Activated B cell treated with CpG ODN at 0.5 μM for 24 hours (primary cell): ENCODE results near the gene TCP1. TPM values are rescaled to one million over a fixed set of nuclear protein-coding genes. Genes with fewer than 3 reads are reported as not detected.

Experiments
- ATAC-seq: fragments of 200-7000 bp; cut with Tn5 transposase; one replicate; pipeline ENCODE4 v1.10.0; 2021; ENCODE audit warnings: low read depth, mild to moderate bottlenecking, moderate library complexity
- CTCF ChIA-PET: fragments of 350-600 bp; sonication (Branson Sonifier 250); formaldehyde crosslinking; loops from one replicate; lab custom pipeline; 2021; ENCODE audit warnings: antibody characterized with exemption; lab: Charles Lee
- POLR2A ChIA-PET: fragments of 350-600 bp; sonication (Branson Sonifier 250); formaldehyde crosslinking; loops from one replicate; lab custom pipeline; 2021; ENCODE audit warnings: antibody characterized with exemption; lab: Charles Lee
- DNase-seq: peaks from one replicate; pipeline ENCODE4 v3.0.0; 2022
- H3K27ac Mint-ChIP-seq: one replicate; pipeline ENCODE4 v1.8.0; 2020; ENCODE audit warnings: mixed read lengths
- H3K27me3 Mint-ChIP-seq: one replicate; pipeline ENCODE4 v1.8.0; 2021; ENCODE audit warnings: mixed read lengths
- H3K36me3 Mint-ChIP-seq: one replicate; pipeline ENCODE4 v1.8.0; 2021; ENCODE audit warnings: low read depth, mixed read lengths
- H3K4me1 Mint-ChIP-seq: one replicate; pipeline ENCODE4 v1.8.0; 2021; ENCODE audit warnings: mixed read lengths
- H3K4me3 Mint-ChIP-seq: one replicate; pipeline ENCODE4 v1.8.0; 2020; ENCODE audit warnings: mild to moderate bottlenecking, mixed read lengths
- H3K9me3 Mint-ChIP-seq: one replicate; pipeline ENCODE4 v1.8.0; 2020; ENCODE audit warnings: mixed read lengths
- CTCF ChIP-seq: fragments of 200-600 bp; IDR thresholded peaks from one replicate; pipeline ENCODE4 v1.8.0; 2022; ENCODE audit warnings: antibody characterized with exemption, mild to moderate bottlenecking
- intact Hi-C: fragments of 100-400 bp; cut with micrococcal nuclease; formaldehyde crosslinking; loops from one replicate; pipeline ENCODE4 v1.15.1; 2024
- total RNA-seq: library from RNA; stranded (reverse); gene quantifications from 2 replicates; pipeline ENCODE4 v1.2.3, GENCODE V29; 2022

The TCP1 gene
- total RNA-seq, 1 donor from 2014 or later, result 199 TPM

DNA sequence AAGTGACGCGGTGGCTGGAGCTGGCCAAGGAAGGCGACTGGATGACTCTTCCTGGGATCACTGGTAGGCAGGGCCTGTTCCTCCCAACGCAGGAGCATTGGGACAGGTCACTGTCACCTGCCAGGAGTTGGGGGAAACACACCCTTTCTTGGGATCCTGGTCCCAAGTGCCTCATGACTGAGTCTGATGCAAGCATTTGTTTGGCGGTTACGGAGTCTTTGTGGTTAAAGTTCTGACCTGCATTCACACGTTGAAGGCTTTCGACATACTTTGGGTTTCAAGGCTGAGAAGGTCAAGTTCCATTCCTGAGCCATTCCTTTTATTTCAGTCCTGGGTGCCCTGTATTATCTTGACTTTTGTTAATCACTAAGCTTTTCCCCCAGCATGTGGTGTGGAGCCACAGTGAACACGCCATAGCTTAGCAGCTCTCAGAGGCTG is 16.6 kb upstream of the TCP1 start:
- ChIA-PET CTCF (no interaction called here), POLR2A (no interaction called here)
- no peak overlapping the region for H3K4me3 Mint-ChIP-seq

GRCh38 chr6:159805440-159806020 is 16.1 kb upstream of the TCP1 start:
- Mint-ChIP-seq H3K4me1 (no peaks in the 10 kb centered on the region), H3K4me3 (no peak overlapping the region), H3K27me3 (no peaks in the 10 kb centered on the region), H3K9me3 (no peaks in the 10 kb centered on the region), H3K27ac (no peak overlapping the region), H3K36me3 (peaks cover 4% of the 10 kb centered on the region)
- no peak for TF ChIP-seq CTCF
- ChIA-PET POLR2A (no interaction called here), CTCF (no interaction called here)
- intact Hi-C loops, result no loop called here
- ATAC-seq, result no peak
- DNase-seq, result no peak

More for the DNA sequence above, 16.6 kb upstream of the TCP1 start:
- TF ChIP-seq CTCF, result no peak
- no peak for ATAC-seq
- intact Hi-C loops, result no loop called here
- Mint-ChIP-seq H3K27ac (no peak overlapping the region), H3K27me3 (no peaks in the 10 kb centered on the region), H3K9me3 (no peaks in the 10 kb centered on the region), H3K4me1 (no peaks in the 10 kb centered on the region), H3K36me3 (no peaks in the 10 kb centered on the region)
- DNase-seq, result no peak

- ChIA-PET POLR2A (no interaction called here), CTCF (no interaction called here)
- ATAC-seq (no peak), DNase-seq (no peak)
- H3K27ac Mint-ChIP-seq, result no peak overlapping the region
- no peaks in the 10 kb centered on the region for H3K27me3 Mint-ChIP-seq
- TF ChIP-seq CTCF, result no peak
- intact Hi-C loops, result no loop called here
- H3K9me3 Mint-ChIP-seq, result no peaks in the 10 kb centered on the region
- H3K36me3 Mint-ChIP-seq, result peaks cover 11% of the 10 kb centered on the region
- no peaks in the 10 kb centered on the region for H3K4me1 Mint-ChIP-seq
- H3K4me3 Mint-ChIP-seq, result no peak overlapping the region
Measured at GRCh38 chr6:159804504-159804903, 15.1 kb upstream of the TCP1 start.

- no peaks in the 10 kb centered on the region for H3K27me3 Mint-ChIP-seq
- no peaks in the 10 kb centered on the region for H3K9me3 Mint-ChIP-seq
- no peak for TF ChIP-seq CTCF
- H3K4me1 Mint-ChIP-seq, result no peaks in the 10 kb centered on the region
- DNase-seq (no peak), ATAC-seq (no peak)
- intact Hi-C loops, result no loop called here
- ChIA-PET CTCF (no interaction called here), POLR2A (no interaction called here)
- peaks cover 36% of the 10 kb centered on the region for H3K36me3 Mint-ChIP-seq
- no peak overlapping the region for H3K27ac Mint-ChIP-seq
- H3K4me3 Mint-ChIP-seq, result no peak overlapping the region
Measured at GRCh38 chr6:159801935-159802334, 12.5 kb upstream of the TCP1 start.

DNA sequence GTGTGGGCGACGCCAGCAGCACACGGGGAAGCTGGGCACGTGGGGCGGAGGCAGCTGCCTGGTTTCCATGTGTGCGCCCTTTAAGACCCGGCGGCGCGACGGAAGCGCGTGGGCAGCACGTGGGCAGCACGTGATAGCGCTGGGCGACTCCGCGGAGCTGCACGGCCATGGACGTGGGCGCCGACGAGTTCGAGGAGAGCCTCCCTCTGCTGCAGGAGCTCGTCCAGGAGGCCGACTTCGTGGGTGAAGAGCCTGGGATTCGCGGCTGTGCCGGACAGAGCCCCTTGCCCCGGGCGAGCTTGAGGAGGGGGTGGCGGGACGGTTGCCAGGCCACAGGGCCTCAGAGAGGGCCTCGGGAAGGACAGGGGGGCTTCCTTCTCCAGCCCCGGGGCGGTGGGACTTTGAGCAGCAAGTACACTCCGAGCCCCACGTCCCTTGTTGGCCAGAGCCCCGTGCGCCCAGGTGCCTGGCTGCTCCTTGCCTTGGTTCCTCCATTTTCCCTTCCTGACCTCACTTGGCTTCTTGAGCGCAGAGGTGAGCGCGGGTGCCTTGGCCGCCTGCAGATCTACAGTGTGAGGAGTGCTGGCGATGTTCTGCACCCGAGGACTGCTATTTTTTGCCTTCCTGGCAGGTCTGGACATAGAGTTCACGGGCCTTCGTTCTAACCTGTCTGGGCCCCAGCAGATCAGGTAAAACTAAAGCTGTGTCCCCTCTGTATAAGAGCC is 10.9 kb upstream of the TCP1 start, which contains the start of gene PNLDC1:
TSS of gene PNLDC1 (plus strand) at position 136 of the 725 bp plus-strand sequence. CDS start at position 168, 32 bp downstream.
- DNase-seq (no peak), ATAC-seq (no peak)
- H3K9me3 Mint-ChIP-seq, result no peaks in the 10 kb centered on the region
- H3K27ac Mint-ChIP-seq, result no peak within 1 kb of the TSS
- POLR2A ChIA-PET, result no interaction called here
- CTCF ChIA-PET, result no interaction called here
- H3K4me3 Mint-ChIP-seq, result no peak within 1 kb of the TSS
- H3K4me1 Mint-ChIP-seq, result peaks cover 2% of the 10 kb centered on the region
- TF ChIP-seq CTCF, result no peak
- intact Hi-C loops, result no loop called here
- H3K36me3 Mint-ChIP-seq, result peaks cover 48% of the 10 kb centered on the region
- no peaks in the 10 kb centered on the region for H3K27me3 Mint-ChIP-seq
